Left cardiac atrium (tissue), 4 donors: ENCODE data around the gene EIF4A2. TPM values are rescaled to one million over a fixed set of nuclear protein-coding genes. Genes with fewer than 3 reads are reported as not detected.
A peak's percentile ranks its signal among the peaks of the same experiment; 100 is the strongest.
"Not testable (repeated sequence)": the region's sequence is repeated elsewhere in the genome, so short reads cannot be mapped to it uniquely, and the experiment has no call there.

Experiments used
- ATAC-seq, 2 donors: fragments of 200-7000 bp; cut with Tn5 transposase; one replicate each; pipeline ENCODE4 v1.9.1; 2020; ENCODE audit warnings: mild to moderate bottlenecking in 2 of 2, moderate library complexity in 2 of 2
- DNase-seq: peaks from one replicate; pipeline ENCODE4 v3.0.0-alpha.2; 2020
- intact Hi-C, 2 donors: fragments of 100-400 bp; cut with DNase I; formaldehyde crosslinking; loops; one replicate each; pipeline versions ENCODE4 v1.14.1 to v1.15.1; 2022 to 2023
- total RNA-seq, 2 donors: library from RNA; stranded (reverse); fragmentation: NEBNext Ultra II Directional; extraction: Animal tissue kit (Norgen Biotek cat#: 25700); gene quantifications; one replicate each; pipeline ENCODE4 v1.2.1, GENCODE V29; 2021
- donor health status: DM: no; HTN: yes; CAD: no.
- donor health status: DM: no; HTN: yes; CAD: no; lungs with severe emphysema.
- donor health status: DM: yes; HTN: yes; CAD: no.
- donor health status: Dilated cardiomyopathy.

Gene EIF4A2
- total RNA-seq, 2 donors from 2014 or later: 260 to 342 TPM

- intact Hi-C loops: loop anchor here in 1 of 2 donors (10.0 kb wide), 1 partner anchor 196 kb away; the partner anchor contains the start of gene AHSG
- ATAC-seq (no peak), DNase-seq (no peak)
Observed at GRCh38 chr3:186810336-186810996, 27.1 kb downstream of the EIF4A2 start.

- DNase-seq, ATAC-seq: not testable (repeated sequence)
- intact Hi-C loops: loop anchor here in 1 of 2 donors (10.0 kb wide), 1 partner anchor 197 kb away; the partner anchor contains the start of gene AHSG
Observed at GRCh38 chr3:186811313-186811712, 27.9 kb downstream of the EIF4A2 start.

- DNase-seq (no peak), ATAC-seq (no peak)
- intact Hi-C loops: loop anchor here in 1 of 2 donors (10.0 kb wide), 1 partner anchor 199 kb away; the partner anchor contains the start of gene AHSG
Observed at GRCh38 chr3:186814100-186814499, 30.7 kb downstream of the EIF4A2 start.

- DNase-seq (no peak), ATAC-seq (no peak)
- intact Hi-C loops: loop anchor here (5.0 to 10.0 kb wide), 2 partner anchors 201 to 203 kb away; partner anchors contain the start of gene AHSG (in 2 of the 2)
Observed at GRCh38 chr3:186815435-186815834, 32.1 kb downstream of the EIF4A2 start.

- intact Hi-C loops: loop anchor here (5.0 to 10.0 kb wide), 2 partner anchors 204 to 206 kb away; partner anchors contain the start of gene AHSG (in 2 of the 2)
- ATAC-seq: no peak
- no peak for DNase-seq
Observed at GRCh38 chr3:186818516-186818915, 35.1 kb downstream of the EIF4A2 start.

GRCh38 chr3:186818956-186819355, 35.6 kb downstream of the EIF4A2 start:
- DNase-seq (no peak), ATAC-seq (no peak)
- intact Hi-C loops: loop anchor here (5.0 to 10.0 kb wide), 2 partner anchors 204 to 207 kb away; partner anchors contain the start of gene AHSG (in 2 of the 2)

GRCh38 chr3:186821429-186822387, 38.3 kb downstream of the EIF4A2 start:
- intact Hi-C loops: no loop called here
- DNase-seq: no peak
- ATAC-seq: no peak

GRCh38 chr3:186822388-186822759, 39.0 kb downstream of the EIF4A2 start:
- intact Hi-C loops, ATAC-seq, DNase-seq: not testable (repeated sequence)

GRCh38 chr3:186823386-186823785, 40.0 kb downstream of the EIF4A2 start:
- ATAC-seq: no peak
- intact Hi-C loops: no loop called here
- no peak for DNase-seq

GRCh38 chr3:186824430-186825139, 41.2 kb downstream of the EIF4A2 start:
- intact Hi-C loops: no loop called here
- ATAC-seq (no peak), DNase-seq (peak; percentile 24)

- intact Hi-C loops: no loop called here
- ATAC-seq (peak; percentile 48 to 68), DNase-seq (peak; percentile 53)
Observed at GRCh38 chr3:186825294-186825821, 42.0 kb downstream of the EIF4A2 start.

GRCh38 chr3:186825872-186826409, 42.6 kb downstream of the EIF4A2 start:
- no peak for ATAC-seq
- intact Hi-C loops: no loop called here

GRCh38 chr3:186826410-186826975, 43.1 kb downstream of the EIF4A2 start:
- intact Hi-C loops: no loop called here
- ATAC-seq: peak; percentile 17 to 28
- DNase-seq: no peak

More at GRCh38 chr3:186825872-186826409, 42.6 kb downstream of the EIF4A2 start:
- no peak for DNase-seq

- intact Hi-C loops: no loop called here
- ATAC-seq (peak; percentile 94), DNase-seq (peak; percentile 87)
Observed at GRCh38 chr3:186826976-186827857, 43.8 kb downstream of the EIF4A2 start.

- ATAC-seq (no peak), DNase-seq (no peak)
- intact Hi-C loops: no loop called here
Observed at GRCh38 chr3:186828340-186828739, 45.0 kb downstream of the EIF4A2 start.

GRCh38 chr3:186831798-186832197, 48.4 kb downstream of the EIF4A2 start:
- ATAC-seq: no peak
- DNase-seq: no peak
- intact Hi-C loops: no loop called here

- ATAC-seq (no peak), DNase-seq (no peak)
- intact Hi-C loops: no loop called here
Observed at GRCh38 chr3:186832276-186832675, 48.9 kb downstream of the EIF4A2 start.
